GM19239 (cell line): ENCODE results near the gene ZNF358.
"Not testable (repeated sequence)": the region's sequence is repeated elsewhere in the genome, so short reads cannot be mapped to it uniquely, and the experiment has no call there.

Source experiments
- DNase-seq: peaks from one replicate; pipeline ENCODE4 v3.0.0; 2011; ENCODE audit warnings: low spot score; ENCODE audit not compliant: insufficient read length
- FAIRE-seq: peaks from 2 replicates; lab custom pipeline; 2011; peaks lifted over from hg19 to GRCh38; lab: Jason Lieb, UNC

The ZNF358 gene

GRCh38 chr19:7533925-7534480 lies 18.1 kb downstream of the ZNF358 start:
- FAIRE-seq (peak; percentile 94), DNase-seq (peak; percentile 97)

- DNase-seq = peak; percentile 49
- FAIRE-seq = peak; percentile 48
Measured at GRCh38 chr19:7534531-7535046, 18.7 kb downstream of the ZNF358 start.

- DNase-seq = peak; percentile 97
Measured at GRCh38 chr19:7535047-7535997, 19.4 kb downstream of the ZNF358 start, which contains the start of gene PNPLA6. TSS of gene PNPLA6 (plus strand) at chr19:7535717. CDS start at chr19:7535789, 72 bp downstream.

GRCh38 chr19:7535998-7536695 lies 20.2 kb downstream of the ZNF358 start:
- no peak for FAIRE-seq

More at GRCh38 chr19:7535047-7535997, 19.4 kb downstream of the ZNF358 start, which contains the start of gene PNPLA6:
- peak; percentile 99 for FAIRE-seq

GRCh38 chr19:7538990-7539389 lies 23.1 kb downstream of the ZNF358 start:
- DNase-seq, FAIRE-seq: not testable (repeated sequence)

More at GRCh38 chr19:7535998-7536695, 20.2 kb downstream of the ZNF358 start:
- DNase-seq = no peak

- no peak for FAIRE-seq
- no peak for DNase-seq
Measured at GRCh38 chr19:7539827-7540425, 24.0 kb downstream of the ZNF358 start.

GRCh38 chr19:7540761-7541474 lies 25.0 kb downstream of the ZNF358 start:
- no peak for FAIRE-seq
- no peak for DNase-seq

- no peak for DNase-seq
- no peak for FAIRE-seq
Measured at GRCh38 chr19:7541475-7541824, 25.5 kb downstream of the ZNF358 start.

- no peak for FAIRE-seq
Measured at GRCh38 chr19:7541828-7542443, 26.0 kb downstream of the ZNF358 start.

GRCh38 chr19:7542556-7543348 lies 26.8 kb downstream of the ZNF358 start:
- FAIRE-seq (no peak), DNase-seq (no peak)

More at GRCh38 chr19:7541828-7542443, 26.0 kb downstream of the ZNF358 start:
- no peak for DNase-seq

- DNase-seq = no peak
- no peak for FAIRE-seq
Measured at GRCh38 chr19:7544626-7545025, 28.7 kb downstream of the ZNF358 start.

- no peak for FAIRE-seq
- no peak for DNase-seq
Measured at GRCh38 chr19:7545300-7545699, 29.4 kb downstream of the ZNF358 start.

- DNase-seq (no peak), FAIRE-seq (no peak)
Measured at GRCh38 chr19:7545904-7546303, 30.0 kb downstream of the ZNF358 start.

- no peak for DNase-seq
- FAIRE-seq = no peak
Measured at GRCh38 chr19:7547159-7547558, 31.3 kb downstream of the ZNF358 start.

GRCh38 chr19:7549429-7550148 lies 33.7 kb downstream of the ZNF358 start:
- no peak for FAIRE-seq

GRCh38 chr19:7550169-7550770 lies 34.4 kb downstream of the ZNF358 start:
- FAIRE-seq = no peak
- DNase-seq = no peak

More at GRCh38 chr19:7549429-7550148, 33.7 kb downstream of the ZNF358 start:
- DNase-seq = no peak
